ENCODE results near the gene ERC1.

DNA sequence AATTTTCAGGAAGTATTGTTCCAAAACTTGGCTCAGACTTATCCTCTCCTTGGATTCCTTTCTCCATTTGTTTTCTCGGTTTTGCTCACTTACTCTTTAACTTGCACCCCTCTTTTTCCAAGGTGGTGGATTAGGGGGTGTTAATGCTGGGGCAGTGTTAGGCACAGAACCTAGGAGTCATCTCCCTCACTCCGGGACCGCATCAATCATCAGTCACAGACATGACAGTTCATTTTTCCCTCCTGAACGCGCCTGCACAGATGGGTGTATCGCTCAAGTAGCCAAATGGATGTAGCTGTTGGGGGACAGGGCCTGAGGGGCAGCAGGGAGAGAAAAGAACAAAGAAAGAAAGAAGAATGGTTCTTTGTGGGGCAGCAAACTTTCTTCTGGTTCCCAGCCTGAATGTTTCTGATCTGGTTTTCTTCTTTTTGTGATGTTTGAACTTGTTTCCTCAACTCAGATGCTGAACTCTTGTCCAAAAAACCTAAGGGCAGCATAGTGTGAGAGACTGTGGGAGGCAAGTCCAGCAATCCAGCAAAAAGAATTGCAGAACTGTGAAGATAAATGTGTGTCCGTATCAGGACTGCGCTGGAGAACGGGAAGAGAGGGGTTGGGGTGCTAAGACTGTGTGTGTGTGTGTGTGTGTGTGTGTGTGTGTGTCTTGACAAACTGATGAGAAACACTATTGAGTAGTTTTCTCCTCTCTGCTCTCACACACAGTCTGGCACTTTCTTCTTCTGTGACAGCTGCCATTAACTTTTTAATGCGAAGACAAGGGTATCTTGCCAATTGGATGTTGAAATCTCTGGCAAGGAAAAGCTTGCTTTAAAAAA, 472.3 kb downstream of the ERC1 start:
- TF ChIP-seq POLR2AphosphoS5 (IDR thresholded peaks at IDR 0.05; ENCODE audit: low read depth, low read length): no peak
- TF ChIP-seq POLR2A (IDR thresholded peaks at IDR 0.05; ENCODE audit: low read depth, low read length): no peak
- no peak for TF ChIP-seq TAF1 (IDR thresholded peaks at IDR 0.05; ENCODE audit: low read depth, low read length)
- TF ChIP-seq POU2F2 (IDR thresholded peaks at IDR 0.05; ENCODE audit: low read depth, low read length): no peak
- TF ChIP-seq SPI1 (IDR thresholded peaks at IDR 0.05; ENCODE audit: low read depth, low read length): no peak
- TF ChIP-seq PAX5 (IDR thresholded peaks at IDR 0.05; ENCODE audit: insufficient read depth, low read length, severe bottlenecking): no peak
